Adrenal gland (tissue), 12 donors: ENCODE results near the gene SEPTIN12. TPM values are rescaled to one million over a fixed set of nuclear protein-coding genes. Genes with fewer than 3 reads are reported as not detected.

ENCODE experiments used
- DNase-seq, 7 donors: peaks; one replicate each; pipeline ENCODE4 v3.0.0-alpha.2; 2019 to 2020
- H3K27ac ChIP-seq, 5 donors: fragments of 200-600 bp; sonication (generic) in 4 of 5; 1 replicate in 3 of 5; 2 replicates in 2 of 5; pipeline versions ENCODE4 v1.5.1 to v1.8.0; 2016 to 2020; ENCODE audit warnings: mild to moderate bottlenecking in 1 of 5
- H3K27me3 ChIP-seq: fragments of 200-600 bp; 2 replicates; pipeline ENCODE4 v1.8.0; 2021
- H3K36me3 ChIP-seq, 2 donors: fragments of 200-600 bp; replicated peaks in 1 of 2; 1 replicate in 1 of 2; 2 replicates in 1 of 2; pipeline versions ENCODE4 v1.5.1 to v1.8.0; 2018 to 2022
- H3K4me1 ChIP-seq, 2 donors: fragments of 200-600 bp; replicated peaks in 1 of 2; 1 replicate in 1 of 2; 2 replicates in 1 of 2; pipeline versions ENCODE4 v1.5.1 to v1.8.0; 2018 to 2021
- H3K4me3 ChIP-seq, 4 donors: fragments of 200-600 bp; sonication (generic) in 3 of 4; one replicate each; pipeline ENCODE4 v1.5.1; 2016 to 2018
- H3K9me3 ChIP-seq, 3 donors: fragments of 200-600 bp; sonication (generic) in 1 of 3; replicated peaks in 1 of 3; 1 replicate in 2 of 3; 2 replicates in 1 of 3; pipeline versions ENCODE4 v1.5.1 to v1.8.0; 2016 to 2021
- POLR2A ChIP-seq, 2 donors: fragments of 450-650 bp; IDR thresholded peaks; one replicate each; pipeline ENCODE4 v1.6.1; 2017; ENCODE audit warnings: antibody characterized with exemption in 2 of 2, mild to moderate bottlenecking in 2 of 2, moderate library complexity in 1 of 2
- WGBS, 4 donors: extraction: QIAGEN DNeasy Blood & Tissue Kit in 2 of 4; methylation state at CpG; one replicate each; pipeline versions ENCODE4 v1.1.5 to v1.1.7; 2013 to 2017; 5-methylcytosine and 5-hydroxymethylcytosine counted together
- intact Hi-C, 2 donors: fragments of 100-400 bp; cut with DNase I; formaldehyde crosslinking; loops; one replicate each; pipeline versions ENCODE4 v1.14.1 to v1.15.0; 2022 to 2023
- polyA plus RNA-seq, 3 donors: library from polyadenylated mRNA; stranded (reverse); fragments of 200-250 nt in 2 of 3; fragments of 350-450 nt in 1 of 3; fragmentation: Illumina TruSeq in 1 of 3; extraction: RNeasy Lipid Tissue Mini Kit (QIAGEN cat#74804) in 1 of 3; gene quantifications; one replicate each; pipeline ENCODE4 v1.2.3, GENCODE V29; 2013 to 2014
- total RNA-seq, 9 donors: library from RNA; depleted of rRNA in 4 of 9; stranded (reverse); fragments of >200 nt in 4 of 9; fragments of 120-200 nt in 1 of 9; fragmentation: NEBNext Ultra II Directional in 1 of 9; extraction: Animal tissue kit (Norgen Biotek cat#: 25700) in 1 of 9; gene quantifications; one replicate each; pipeline versions ENCODE4 v1.1.0 to v1.2.4, GENCODE V29; 2013 to 2023
- TF ChIP-seq, protein P1 (sequence below), 6 experiments: fragments of 450-650 bp in 4 of 6; fragments of 200-600 bp in 2 of 6; sonication (generic) in 1 of 6; IDR thresholded peaks; 1 replicate in 5 of 6; 2 replicates in 1 of 6; pipeline versions ENCODE4 v1.5.1 to v1.8.0; 2016 to 2021; ENCODE audit warnings: antibody characterized with exemption in 6 of 6, mild to moderate bottlenecking in 2 of 6, moderate library complexity in 1 of 6
- donor health status: healthy with polysubstance abuse.
- donor health status: Bipolar disorder and iron deficiency.
- donor health status: DM: yes; HTN: yes; CAD: no.
- donor health status: DM: no; HTN: no; CAD: no.
- donor health status: DM: no; HTN: no; CAD: no.
- donor health status: DM: yes; HTN: yes; CAD: no.

The SEPTIN12 gene
- total and polyA plus RNA-seq, 12 donors = 1.1 TPM; not detected in 11

GRCh38 chr16:4795181-4795827 lies 7.2 kb upstream of the SEPTIN12 start, which contains the start of gene SMIM22:
Gene SMIM22 (plus strand): TSS chr16:4795369. CDS start chr16:4795735, 366 bp downstream.
- WGBS, 4 donors = 70 to 75% (median 71%) methylated on average over 8 to 14 of the region's 14 CpGs
- no peak for DNase-seq
- Histone ChIP-seq H3K27ac (no peak within 1 kb of the TSS), H3K4me3 (no peak within 1 kb of the TSS), H3K4me1 (peaks cover 4 to 5% of the 10 kb centered on the region in 2 donors), H3K36me3 (peaks cover 0 to 33% of the 10 kb centered on the region in 2 donors), H3K27me3 (no peaks in the 10 kb centered on the region), H3K9me3 (no peaks in the 10 kb centered on the region)
- TF ChIP-seq POLR2A (IDR thresholded peaks at IDR 0.05) = no peak
- intact Hi-C loops = no loop called here

- intact Hi-C loops = no loop called here
- Histone ChIP-seq H3K27ac (no peak overlapping the region), H3K4me3 (no peak overlapping the region), H3K9me3 (no peaks in the 10 kb centered on the region), H3K4me1 (no peaks in the 10 kb centered on the region), H3K27me3 (no peaks in the 10 kb centered on the region), H3K36me3 (peaks cover 0 to 16% of the 10 kb centered on the region in 2 donors)
- WGBS, 4 donors = 57 to 67% (median 66%) methylated on average over 13 of the region's 13 CpGs
- DNase-seq = no peak
- no peak for TF ChIP-seq POLR2A (IDR thresholded peaks at IDR 0.05)
- TF ChIP-seq, protein P1, sequence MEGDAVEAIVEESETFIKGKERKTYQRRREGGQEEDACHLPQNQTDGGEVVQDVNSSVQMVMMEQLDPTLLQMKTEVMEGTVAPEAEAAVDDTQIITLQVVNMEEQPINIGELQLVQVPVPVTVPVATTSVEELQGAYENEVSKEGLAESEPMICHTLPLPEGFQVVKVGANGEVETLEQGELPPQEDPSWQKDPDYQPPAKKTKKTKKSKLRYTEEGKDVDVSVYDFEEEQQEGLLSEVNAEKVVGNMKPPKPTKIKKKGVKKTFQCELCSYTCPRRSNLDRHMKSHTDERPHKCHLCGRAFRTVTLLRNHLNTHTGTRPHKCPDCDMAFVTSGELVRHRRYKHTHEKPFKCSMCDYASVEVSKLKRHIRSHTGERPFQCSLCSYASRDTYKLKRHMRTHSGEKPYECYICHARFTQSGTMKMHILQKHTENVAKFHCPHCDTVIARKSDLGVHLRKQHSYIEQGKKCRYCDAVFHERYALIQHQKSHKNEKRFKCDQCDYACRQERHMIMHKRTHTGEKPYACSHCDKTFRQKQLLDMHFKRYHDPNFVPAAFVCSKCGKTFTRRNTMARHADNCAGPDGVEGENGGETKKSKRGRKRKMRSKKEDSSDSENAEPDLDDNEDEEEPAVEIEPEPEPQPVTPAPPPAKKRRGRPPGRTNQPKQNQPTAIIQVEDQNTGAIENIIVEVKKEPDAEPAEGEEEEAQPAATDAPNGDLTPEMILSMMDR (IDR thresholded peaks at IDR 0.05) = no peak
These were observed 4.9 kb upstream of the SEPTIN12 start for GRCh38 chr16:4792951-4793513.

DNA sequence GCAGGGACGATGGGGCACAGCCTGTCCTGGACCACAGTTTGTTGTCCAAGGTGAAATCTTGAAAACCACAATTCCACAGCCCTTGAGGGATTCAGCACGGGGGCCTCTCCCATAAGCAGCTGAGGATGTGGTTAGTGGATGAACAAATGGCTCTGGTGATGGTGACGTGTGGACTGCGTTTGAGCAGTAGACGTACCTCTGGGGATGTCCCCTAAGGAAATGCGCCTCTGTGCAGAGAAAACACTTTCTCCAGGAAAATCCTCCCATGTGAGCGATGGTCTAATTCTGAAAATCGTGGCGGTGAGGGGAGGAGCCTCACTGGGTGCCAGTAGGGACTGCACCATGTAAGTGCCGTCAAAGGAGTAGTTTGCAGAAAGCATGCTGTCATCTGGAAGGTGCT lies 2.7 kb upstream of the SEPTIN12 start:
- no peaks in the 10 kb centered on the region for H3K4me1 ChIP-seq
- no peaks in the 10 kb centered on the region for H3K27me3 ChIP-seq
- H3K4me3 ChIP-seq = no peak overlapping the region
- 77 to 82% (median 79%) methylated on average over 10 of the region's 10 CpGs for WGBS, 4 donors
- peaks cover 0 to 1% of the 10 kb centered on the region in 2 donors for H3K36me3 ChIP-seq
- H3K9me3 ChIP-seq = no peaks in the 10 kb centered on the region
- no peak for DNase-seq
- TF ChIP-seq, protein P1 (IDR thresholded peaks at IDR 0.05) = no peak
- TF ChIP-seq POLR2A (IDR thresholded peaks at IDR 0.05) = no peak
- no peak overlapping the region for H3K27ac ChIP-seq
- intact Hi-C loops = no loop called here

- Histone ChIP-seq H3K27ac (no peak overlapping the region), H3K4me1 (no peaks in the 10 kb centered on the region), H3K9me3 (no peaks in the 10 kb centered on the region), H3K4me3 (no peak overlapping the region), H3K36me3 (no peaks in the 10 kb centered on the region), H3K27me3 (no peaks in the 10 kb centered on the region)
- TF ChIP-seq POLR2A (IDR thresholded peaks at IDR 0.05) = no peak
- TF ChIP-seq, protein P1 (IDR thresholded peaks at IDR 0.05) = no peak
- WGBS, 4 donors = 84 to 90% (median 88%) methylated on average over 8 to 10 of the region's 10 CpGs
- no peak for DNase-seq
- intact Hi-C loops = no loop called here
These were observed 2.1 kb upstream of the SEPTIN12 start for GRCh38 chr16:4790261-4790660.
